Suppressor macrophage treated with lipopolysaccharide for 4 hours (primary cell): Measurements from ENCODE around the gene ITGA6.
A peak's percentile ranks its signal among the peaks of the same experiment; 100 is the strongest.
"Not testable (repeated sequence)": the region's sequence is repeated elsewhere in the genome, so short reads cannot be mapped to it uniquely, and the experiment has no call there.

Source experiments
- DNase-seq: peaks from one replicate; pipeline ENCODE4 v3.0.0-alpha.2; 2020

Gene ITGA6

GRCh38 chr2:172518995-172519394 lies 91.6 kb downstream of the ITGA6 start:
- no peak for DNase-seq

- DNase-seq: no peak
Measured at GRCh38 chr2:172525601-172526000, 98.2 kb downstream of the ITGA6 start.

GRCh38 chr2:172531309-172531708 lies 103.9 kb downstream of the ITGA6 start:
- DNase-seq: no peak

DNA sequence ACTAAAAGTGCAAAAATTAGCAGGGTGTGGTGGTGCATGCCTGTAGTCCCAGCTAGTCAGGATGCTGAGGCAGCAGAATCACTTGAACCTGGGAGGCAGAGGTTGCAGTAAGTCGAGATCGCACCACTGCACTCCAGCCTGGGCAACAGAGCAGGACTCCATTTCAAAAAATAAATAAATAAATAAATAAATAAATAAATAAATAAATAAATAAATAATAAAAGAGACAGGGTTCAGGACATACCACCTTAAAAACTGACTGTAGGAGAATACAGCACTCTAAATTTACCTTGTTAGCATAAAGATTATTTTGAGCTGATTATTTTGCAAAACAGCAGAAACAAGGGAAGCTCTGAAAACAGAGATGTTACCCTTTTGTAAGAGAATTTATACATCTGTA lies 105.1 kb downstream of the ITGA6 start:
- DNase-seq: not testable (repeated sequence)

GRCh38 chr2:172533687-172534086 lies 106.3 kb downstream of the ITGA6 start:
- DNase-seq: no peak

- no peak for DNase-seq
Measured at GRCh38 chr2:172535119-172535518, 107.7 kb downstream of the ITGA6 start.

DNA sequence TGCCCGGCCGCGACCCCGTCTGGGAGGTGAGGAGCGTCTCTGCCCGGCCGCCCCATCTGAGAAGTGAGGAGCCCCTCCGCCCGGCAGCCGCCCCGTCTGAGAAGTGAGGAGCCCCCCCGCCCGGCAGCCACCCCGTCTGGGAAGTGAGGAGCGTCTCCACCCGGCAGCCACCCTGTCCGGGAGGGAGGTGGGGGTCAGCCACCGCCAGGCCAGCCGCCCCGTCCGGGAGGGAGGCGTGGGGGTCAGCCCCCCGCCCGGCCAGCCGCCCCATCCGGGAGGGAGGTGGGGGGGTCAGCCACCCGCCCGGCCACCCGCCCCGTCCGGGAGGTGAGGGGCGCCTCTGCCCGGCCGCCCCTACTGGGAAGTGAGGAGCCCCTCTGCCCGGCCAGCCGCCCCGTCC lies 110.5 kb downstream of the ITGA6 start:
- DNase-seq: not testable (repeated sequence)

- no peak for DNase-seq
Measured at GRCh38 chr2:172539767-172540166, 112.4 kb downstream of the ITGA6 start.

DNA sequence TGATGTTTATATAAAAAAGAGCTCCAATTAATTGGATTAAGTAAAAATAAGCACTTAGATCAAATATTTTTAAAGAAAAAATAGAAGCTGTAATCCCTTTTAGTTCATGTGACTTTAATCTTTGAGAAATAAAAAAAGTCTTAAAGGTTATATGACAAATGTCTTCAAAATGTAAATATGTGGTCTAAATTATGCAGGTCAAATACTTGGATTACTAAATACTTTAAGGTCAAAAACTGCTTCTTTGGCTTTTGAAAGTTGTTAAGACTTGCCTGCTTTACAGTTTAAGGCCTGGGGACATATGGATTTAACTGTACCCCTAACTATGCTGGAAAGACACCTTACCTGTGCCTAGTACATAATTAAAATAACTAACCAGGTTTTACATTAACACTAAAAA lies 113.0 kb downstream of the ITGA6 start:
- DNase-seq: no peak

- no peak for DNase-seq
Measured at GRCh38 chr2:172545408-172546075, 118.2 kb downstream of the ITGA6 start.

- DNase-seq: no peak
Measured at GRCh38 chr2:172549131-172549530, 121.7 kb downstream of the ITGA6 start.

DNA sequence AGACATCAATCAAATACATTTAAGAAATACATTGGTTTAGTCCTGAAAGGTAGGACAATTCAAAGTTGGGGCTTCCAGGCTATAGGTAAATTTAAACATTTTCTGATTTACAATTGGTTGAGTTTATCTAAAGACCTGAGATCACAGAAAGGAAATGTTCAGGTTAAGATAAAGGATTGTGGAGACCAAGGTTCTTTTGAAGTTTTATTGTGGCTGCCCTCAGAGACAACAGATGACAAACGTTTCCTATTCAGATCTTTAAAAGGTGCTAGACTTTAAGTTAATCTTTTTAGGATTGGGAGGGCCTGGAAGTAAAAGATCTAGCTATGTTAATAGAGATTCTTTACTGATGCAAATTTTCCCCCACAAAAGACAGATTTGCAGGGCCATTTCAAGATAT lies 122.4 kb downstream of the ITGA6 start:
- DNase-seq: not testable (repeated sequence)

DNA sequence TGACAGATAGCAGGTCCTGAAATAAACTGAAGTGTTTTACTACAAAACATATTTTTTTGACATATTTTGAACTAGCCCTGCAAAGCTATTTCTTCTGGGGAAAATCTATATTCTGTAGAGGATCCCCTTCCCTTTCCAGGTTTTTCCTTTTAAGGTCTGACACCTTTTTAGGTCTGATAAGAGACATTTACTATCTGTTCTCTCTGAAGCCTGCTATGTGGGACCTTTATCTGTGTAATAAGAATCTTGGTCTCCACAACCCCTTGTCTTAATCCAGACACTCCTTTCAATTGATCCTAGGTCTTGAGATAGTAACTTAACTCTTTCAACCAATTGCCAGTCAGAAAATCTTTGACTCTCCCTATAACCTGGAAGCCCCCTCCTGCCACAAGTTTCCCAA lies 123.0 kb downstream of the ITGA6 start:
- no peak for DNase-seq

DNA sequence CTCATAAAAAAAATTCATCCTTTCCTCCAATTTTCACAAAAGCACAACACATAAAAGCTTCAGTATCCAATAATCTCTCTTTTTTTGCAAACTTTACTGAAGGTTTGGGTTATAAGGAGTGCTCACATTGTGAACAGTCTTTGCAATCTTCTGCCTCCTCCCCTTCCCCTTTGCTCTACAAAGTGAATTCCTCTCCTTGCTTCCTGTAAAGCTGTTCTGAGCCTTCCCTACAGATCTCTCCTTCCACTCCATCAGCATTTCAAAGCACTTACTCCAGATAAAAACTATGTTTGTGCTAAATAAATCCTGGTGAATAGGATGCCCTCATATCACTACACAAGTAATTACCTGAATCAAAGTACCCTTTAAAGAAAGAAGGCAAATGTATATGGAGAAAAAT lies 123.9 kb downstream of the ITGA6 start:
- peak; percentile 17 for DNase-seq

DNA sequence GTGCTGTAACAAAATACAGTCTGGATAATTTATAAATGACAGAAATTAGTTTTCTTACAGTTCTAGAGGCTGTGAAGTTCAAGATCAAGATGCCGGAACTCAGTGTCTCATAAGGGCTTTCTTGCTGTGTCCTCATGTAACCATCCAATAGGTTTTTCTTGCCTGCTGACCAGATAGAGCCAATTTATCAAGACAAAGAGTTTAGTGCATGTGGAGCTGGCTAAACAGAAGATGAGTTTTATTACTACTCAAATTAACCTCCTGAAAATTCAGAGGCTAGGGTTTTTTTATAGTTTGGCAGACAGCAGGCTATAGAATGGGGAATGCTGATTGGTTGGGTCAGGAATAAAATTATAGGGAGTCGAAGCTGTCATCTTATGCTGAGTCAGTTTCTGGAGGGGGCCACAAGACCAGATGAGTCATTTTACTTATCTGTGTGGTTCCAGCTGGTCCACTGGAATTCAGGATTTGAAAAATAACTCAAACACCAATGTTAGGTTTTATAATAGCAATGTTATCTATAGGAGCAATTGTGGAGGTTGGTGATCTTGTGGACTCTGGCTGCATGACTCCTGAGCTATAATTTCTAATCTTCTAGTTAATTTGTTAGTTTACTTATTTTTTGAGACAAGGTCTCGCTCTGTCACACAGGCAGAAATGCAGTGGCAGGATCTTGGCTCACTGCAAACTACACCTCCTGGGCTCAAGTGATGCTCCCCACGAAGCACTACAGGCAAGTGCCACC lies 125.3 kb downstream of the ITGA6 start:
- peak; percentile 39 for DNase-seq

GRCh38 chr2:172554352-172555271 lies 127.2 kb downstream of the ITGA6 start:
- DNase-seq: no peak

GRCh38 chr2:172555272-172555521 lies 127.8 kb downstream of the ITGA6 start:
- no peak for DNase-seq
